RWPE2 (cell line): ENCODE data around the gene MAN1C1.

Source experiments
- ATAC-seq: fragments of 200-7000 bp; cut with Tn5 transposase; 3 replicates; pipeline ENCODE4 v1.9.1; 2021; ENCODE audit warnings: low read depth
- DNase-seq: peaks from one replicate; pipeline ENCODE4 v3.0.0-alpha.2; 2020; ENCODE audit warnings: low spot score
- H3K27ac ChIP-seq: fragments of 450-650 bp; 2 replicates; pipeline ENCODE4 v1.5.1; 2017; ENCODE audit warnings: mild to moderate bottlenecking; ENCODE audit not compliant: poor library complexity, severe bottlenecking
- H3K27me3 ChIP-seq: fragments of 250-450 bp; sonication (Bioruptor Pico); 2 replicates; pipeline ENCODE4 v1.5.1; 2021; ENCODE audit warnings: mild to moderate bottlenecking, moderate library complexity; ENCODE audit not compliant: insufficient read depth, poor library complexity, severe bottlenecking
- H3K36me3 ChIP-seq: fragments of 250-450 bp; sonication (Bioruptor Pico); 2 replicates; pipeline ENCODE4 v1.5.1; 2020; ENCODE audit warnings: low read depth, mild to moderate bottlenecking, moderate library complexity
- H3K4me1 ChIP-seq: fragments of 250-450 bp; sonication (Bioruptor Pico); 2 replicates; pipeline ENCODE4 v1.5.1; 2021; ENCODE audit warnings: mild to moderate bottlenecking, moderate library complexity; ENCODE audit not compliant: insufficient read depth, poor library complexity, severe bottlenecking
- H3K4me3 ChIP-seq: fragments of 250-450 bp; sonication (Bioruptor Pico); 2 replicates; pipeline ENCODE4 v1.5.1; 2021; ENCODE audit warnings: mild to moderate bottlenecking, moderate library complexity; ENCODE audit not compliant: severe bottlenecking
- H3K9me3 ChIP-seq: fragments of 250-450 bp; sonication (Bioruptor Pico); 2 replicates; pipeline ENCODE4 v1.5.1; 2021; ENCODE audit warnings: mild to moderate bottlenecking, moderate library complexity; ENCODE audit not compliant: severe bottlenecking
- TF ChIP-seq, protein P1 (sequence below): fragments of 450-650 bp; IDR thresholded peaks from one replicate; pipeline ENCODE4 v1.5.1; 2017; ENCODE audit warnings: mild to moderate bottlenecking, moderate library complexity; ENCODE audit not compliant: poor library complexity, severe bottlenecking

MAN1C1 gene

DNA sequence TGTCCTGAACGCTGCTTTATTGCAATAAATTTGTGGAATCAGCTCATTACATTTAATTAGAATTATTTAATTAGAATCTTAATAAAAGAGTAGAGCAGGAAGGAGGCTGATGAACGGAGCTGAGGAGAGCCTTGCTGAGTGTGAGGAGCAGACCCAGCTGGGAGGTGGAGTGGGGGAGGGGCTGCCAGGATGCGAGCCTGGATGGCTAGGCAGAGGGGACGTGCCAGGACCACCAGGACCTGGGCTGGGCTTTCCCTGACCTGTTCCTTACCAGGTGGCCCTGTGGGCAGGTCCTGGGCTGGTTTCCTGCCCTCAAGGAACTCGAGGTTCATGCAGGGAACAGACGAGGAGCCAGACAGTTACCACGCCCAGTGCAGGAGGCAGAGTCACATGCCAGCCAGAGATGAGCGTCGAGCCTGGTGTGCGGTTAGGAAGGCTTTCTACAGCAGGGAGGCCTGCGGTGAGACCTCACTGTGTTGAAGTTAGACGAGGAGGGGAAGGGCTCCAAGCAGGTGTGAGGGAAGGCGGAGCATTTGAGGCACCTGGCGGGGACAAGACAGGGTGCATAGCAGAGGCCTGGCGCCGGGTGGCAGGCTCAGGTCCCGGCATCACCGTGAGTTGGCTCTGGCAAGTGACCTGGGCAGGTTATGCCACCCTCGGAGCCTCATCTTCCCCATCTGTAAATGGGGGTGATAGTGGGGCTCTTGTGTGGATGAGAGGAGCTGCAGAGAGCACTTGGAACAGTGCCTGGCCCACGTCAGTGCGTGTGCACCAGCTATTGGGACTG lies 39.3 kb upstream of the MAN1C1 start:
- TF ChIP-seq, protein P1, sequence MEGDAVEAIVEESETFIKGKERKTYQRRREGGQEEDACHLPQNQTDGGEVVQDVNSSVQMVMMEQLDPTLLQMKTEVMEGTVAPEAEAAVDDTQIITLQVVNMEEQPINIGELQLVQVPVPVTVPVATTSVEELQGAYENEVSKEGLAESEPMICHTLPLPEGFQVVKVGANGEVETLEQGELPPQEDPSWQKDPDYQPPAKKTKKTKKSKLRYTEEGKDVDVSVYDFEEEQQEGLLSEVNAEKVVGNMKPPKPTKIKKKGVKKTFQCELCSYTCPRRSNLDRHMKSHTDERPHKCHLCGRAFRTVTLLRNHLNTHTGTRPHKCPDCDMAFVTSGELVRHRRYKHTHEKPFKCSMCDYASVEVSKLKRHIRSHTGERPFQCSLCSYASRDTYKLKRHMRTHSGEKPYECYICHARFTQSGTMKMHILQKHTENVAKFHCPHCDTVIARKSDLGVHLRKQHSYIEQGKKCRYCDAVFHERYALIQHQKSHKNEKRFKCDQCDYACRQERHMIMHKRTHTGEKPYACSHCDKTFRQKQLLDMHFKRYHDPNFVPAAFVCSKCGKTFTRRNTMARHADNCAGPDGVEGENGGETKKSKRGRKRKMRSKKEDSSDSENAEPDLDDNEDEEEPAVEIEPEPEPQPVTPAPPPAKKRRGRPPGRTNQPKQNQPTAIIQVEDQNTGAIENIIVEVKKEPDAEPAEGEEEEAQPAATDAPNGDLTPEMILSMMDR, result no peak
- Histone ChIP-seq H3K4me1 (peaks cover 12% of the 10 kb centered on the region), H3K36me3 (no peaks in the 10 kb centered on the region), H3K9me3 (no peaks in the 10 kb centered on the region), H3K27ac (no peak overlapping the region), H3K4me3 (no peak overlapping the region), H3K27me3 (no peaks in the 10 kb centered on the region)
- DNase-seq, result no peak
- ATAC-seq, result no peak

DNA sequence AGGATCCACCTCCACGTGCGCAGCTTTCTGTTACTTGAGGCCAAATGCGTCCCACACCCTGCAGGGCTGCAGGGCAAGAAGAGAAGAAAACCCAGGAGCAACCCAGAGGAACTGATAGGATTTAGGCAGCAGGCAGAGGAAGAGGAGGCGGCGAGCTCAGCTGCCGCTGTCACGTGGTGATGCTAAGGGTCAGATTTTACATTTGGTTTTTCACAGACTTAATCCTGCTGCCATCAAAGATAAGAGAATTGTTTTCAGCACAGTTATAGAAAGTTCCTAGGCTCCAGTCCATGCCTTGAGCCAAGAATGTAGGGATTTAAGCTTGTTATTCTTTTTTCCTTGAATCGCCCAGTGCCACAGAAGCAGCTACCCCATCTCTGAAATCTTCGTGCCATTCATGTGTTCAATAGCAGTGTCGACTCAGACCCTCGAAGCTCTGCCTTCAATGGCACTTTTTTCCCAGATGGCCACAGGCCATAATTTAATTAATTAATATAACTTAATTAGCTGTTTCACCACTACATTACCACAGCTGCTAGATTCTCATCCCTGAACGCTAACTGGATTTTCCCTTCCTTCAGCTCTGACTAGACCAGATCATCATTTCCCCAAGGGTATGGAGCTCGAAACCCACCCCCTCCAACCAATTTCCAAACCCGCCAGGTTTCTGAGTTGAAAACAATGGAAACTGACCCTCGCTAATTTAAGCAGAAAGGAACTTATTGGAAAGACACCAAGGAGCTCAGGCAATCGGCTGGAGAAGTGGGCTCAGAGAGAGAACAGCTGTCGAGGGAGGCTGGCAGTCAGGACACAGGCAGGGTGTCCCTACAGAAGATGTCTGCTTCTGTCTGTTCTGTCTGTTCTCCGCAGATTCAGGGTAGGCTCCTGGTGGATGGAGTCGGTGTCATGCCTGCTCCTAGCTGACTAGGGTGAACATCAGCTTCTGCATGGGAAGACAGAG lies 37.0 kb upstream of the MAN1C1 start:
- H3K27me3 ChIP-seq, result no peaks in the 10 kb centered on the region
- TF ChIP-seq, protein P1, result no peak

DNA sequence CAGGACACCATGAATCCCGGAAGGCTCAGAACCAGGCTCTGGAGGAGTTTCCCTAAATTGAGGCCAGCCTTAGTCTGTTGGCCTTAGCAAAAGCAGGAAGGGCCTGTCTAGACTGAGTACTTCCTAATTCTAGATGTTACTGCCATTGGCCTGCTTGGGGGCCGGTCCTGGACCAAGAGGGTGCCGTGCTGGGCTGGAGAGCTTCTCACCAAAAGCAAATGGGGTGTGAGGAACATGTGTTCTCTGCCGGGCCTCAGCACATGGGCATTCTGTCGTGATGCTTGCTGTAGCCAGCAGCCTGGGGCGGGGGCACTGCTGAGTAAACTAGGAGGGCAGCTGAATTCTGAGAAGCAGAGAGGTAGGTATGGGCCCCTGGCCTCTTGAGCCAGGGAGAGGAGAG lies 35.7 kb upstream of the MAN1C1 start:
- TF ChIP-seq, protein P1, result no peak
- Histone ChIP-seq H3K27ac (no peak overlapping the region), H3K27me3 (no peaks in the 10 kb centered on the region), H3K4me3 (no peak overlapping the region), H3K36me3 (no peaks in the 10 kb centered on the region), H3K9me3 (no peaks in the 10 kb centered on the region), H3K4me1 (no peaks in the 10 kb centered on the region)
- ATAC-seq (no peak), DNase-seq (no peak)

More for the DNA sequence above, 37.0 kb upstream of the MAN1C1 start:
- ATAC-seq (no peak), DNase-seq (no peak)
- Histone ChIP-seq H3K4me3 (no peak overlapping the region), H3K27ac (no peak overlapping the region), H3K36me3 (no peaks in the 10 kb centered on the region), H3K9me3 (no peaks in the 10 kb centered on the region), H3K4me1 (no peaks in the 10 kb centered on the region)

DNA sequence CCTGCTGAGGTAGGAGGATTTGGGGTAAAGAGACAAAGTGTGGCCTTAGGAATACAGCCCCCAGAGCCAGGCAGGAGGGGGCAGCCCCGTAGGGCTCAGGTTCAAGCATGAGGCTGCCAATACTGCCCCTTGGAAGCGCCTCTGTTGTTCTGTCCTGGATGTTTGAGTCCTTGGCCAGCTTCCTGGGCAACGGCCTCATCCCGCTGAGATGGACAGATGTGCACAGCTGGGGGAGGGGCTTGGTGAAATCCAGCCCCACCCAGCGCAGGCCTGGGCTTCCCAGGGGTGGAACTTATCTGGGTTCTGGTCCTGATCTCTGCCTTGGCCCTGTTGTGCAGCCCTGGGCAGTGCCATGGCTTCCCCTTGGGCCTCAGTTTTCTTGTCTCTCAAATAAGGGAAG lies 34.8 kb upstream of the MAN1C1 start:
- no peaks in the 10 kb centered on the region for H3K4me1 ChIP-seq

More for the DNA sequence above, 34.8 kb upstream of the MAN1C1 start:
- no peaks in the 10 kb centered on the region for H3K9me3 ChIP-seq
- H3K27ac ChIP-seq, result no peak overlapping the region
- H3K27me3 ChIP-seq, result no peaks in the 10 kb centered on the region
- no peak for ATAC-seq
- no peak for DNase-seq
- no peaks in the 10 kb centered on the region for H3K36me3 ChIP-seq
- H3K4me3 ChIP-seq, result no peak overlapping the region
- TF ChIP-seq, protein P1, result no peak
